Neural cell (in vitro differentiated cells): Measurements from ENCODE around the gene OSBPL9. TPM values are rescaled to one million over a fixed set of nuclear protein-coding genes. Genes with fewer than 3 reads are reported as not detected.

Source experiments
- H2AFZ ChIP-seq: fragments of 200-600, 300-800 bp; sonication (generic), shearing (Covaris generic); 2 replicates; pipeline ENCODE4 v1.6.0; 2014; ENCODE audit warnings: low read depth, mild to moderate bottlenecking, antibody characterized with exemption, low read length, moderate library complexity
- H3F3A ChIP-seq: fragments of 200-600 bp; shearing (Covaris generic); 2 replicates; pipeline ENCODE4 v1.6.1; 2016; ENCODE audit warnings: mild to moderate bottlenecking, moderate library complexity, mixed read lengths, antibody characterized with exemption, low read length; ENCODE audit not compliant: insufficient read depth, poor library complexity, severe bottlenecking
- H3K27ac ChIP-seq: fragments of 200-600, 300-800 bp; sonication (generic), shearing (Covaris generic); 2 replicates; pipeline ENCODE4 v1.5.1; 2014; ENCODE audit warnings: mild to moderate bottlenecking, low read length, moderate library complexity
- H3K27me3 ChIP-seq: fragments of 300-800, 200-600 bp; sonication (generic), shearing (Covaris generic); 2 replicates; pipeline ENCODE4 v1.6.0; 2014; ENCODE audit warnings: mild to moderate bottlenecking, low read depth, low read length, moderate library complexity; ENCODE audit not compliant: insufficient read depth
- H3K36me3 ChIP-seq: fragments of 300-800, 200-600 bp; sonication (generic), shearing (Covaris generic); 2 replicates; pipeline ENCODE4 v1.5.1; 2014; ENCODE audit warnings: mild to moderate bottlenecking, antibody characterized with exemption, low read length, moderate library complexity; ENCODE audit not compliant: insufficient read depth
- H3K4me2 ChIP-seq: fragments of 300-800, 200-600 bp; sonication (generic), shearing (Covaris generic); 2 replicates; pipeline ENCODE4 v1.6.0; 2014; ENCODE audit warnings: mild to moderate bottlenecking, low read length
- H3K4me3 ChIP-seq: fragments of 300-800, 200-600 bp; sonication (generic), shearing (Covaris generic); 2 replicates; pipeline ENCODE4 v1.5.1; 2014; ENCODE audit warnings: mild to moderate bottlenecking, low read length, moderate library complexity
- H3K79me2 ChIP-seq: fragments of 200-600 bp; shearing (Covaris generic); replicated peaks from 2 replicates; pipeline ENCODE4 v1.6.0; 2014; ENCODE audit warnings: mild to moderate bottlenecking, low read length, moderate library complexity; ENCODE audit not compliant: insufficient read depth
- H3K9ac ChIP-seq: fragments of 300-800, 200-600 bp; sonication (generic), shearing (Covaris generic); 2 replicates; pipeline ENCODE4 v1.6.1; 2016; ENCODE audit warnings: mild to moderate bottlenecking, low read length, mixed read lengths
- H3K9me2 ChIP-seq: fragments of 200-600 bp; shearing (Covaris generic); 2 replicates; pipeline ENCODE4 v1.6.1; 2016; ENCODE audit warnings: mild to moderate bottlenecking, low read length, mixed read lengths; ENCODE audit not compliant: insufficient read depth
- H3K9me3 ChIP-seq: fragments of 200-600, 300-800 bp; sonication (generic), shearing (Covaris generic); 2 replicates; pipeline ENCODE4 v1.6.1; 2016; ENCODE audit warnings: mild to moderate bottlenecking, mixed run types, low read length, moderate library complexity, mixed read lengths
- H4K20me1 ChIP-seq: fragments of 200-600 bp; shearing (Covaris generic); 2 replicates; pipeline ENCODE4 v1.6.1; 2016; ENCODE audit warnings: mild to moderate bottlenecking, mixed run types; ENCODE audit not compliant: insufficient read depth
- EP300 ChIP-seq: fragments of 450-650 bp; conservative IDR thresholded peaks from 2 replicates; pipeline ENCODE4 v1.6.1; 2014; ENCODE audit warnings: antibody characterized with exemption, mild to moderate bottlenecking, moderate library complexity; ENCODE audit not compliant: poor library complexity, severe bottlenecking
- EZH2 ChIP-seq: fragments of 200-600, 300-800 bp; shearing (Covaris generic), sonication (generic); IDR thresholded peaks from 2 replicates; pipeline ENCODE4 v1.6.1; 2014; ENCODE audit warnings: antibody characterized with exemption, low read length, borderline replicate concordance, mild to moderate bottlenecking; ENCODE audit not compliant: insufficient read depth, poor library complexity, severe bottlenecking
- MXI1 ChIP-seq: fragments of 450-650 bp; conservative IDR thresholded peaks from 2 replicates; pipeline ENCODE4 v1.6.1; 2014; ENCODE audit warnings: antibody characterized with exemption, mild to moderate bottlenecking; ENCODE audit not compliant: poor library complexity, severe bottlenecking
- POLR2AphosphoS5 ChIP-seq: IDR thresholded peaks from 2 replicates; pipeline ENCODE4 v1.6.1; 2012
- RAD21 ChIP-seq: fragments of 450-650 bp; conservative IDR thresholded peaks from 2 replicates; pipeline ENCODE4 v1.6.1; 2014; ENCODE audit warnings: antibody characterized with exemption, mild to moderate bottlenecking, moderate library complexity
- REST ChIP-seq: IDR thresholded peaks from 2 replicates; pipeline ENCODE4 v1.6.1; 2012; ENCODE audit warnings: borderline replicate concordance
- SMC3 ChIP-seq: fragments of 450-650 bp; conservative IDR thresholded peaks from 2 replicates; pipeline ENCODE4 v1.6.1; 2014; ENCODE audit warnings: antibody characterized with exemption, mild to moderate bottlenecking, moderate library complexity; ENCODE audit not compliant: poor library complexity
- TAF1 ChIP-seq: IDR thresholded peaks from 2 replicates; pipeline ENCODE4 v1.6.1; 2012; ENCODE audit warnings: low read depth
- polyA plus RNA-seq: library from polyadenylated mRNA; depleted of rRNA; stranded (reverse); fragments of >200 nt; gene quantifications from 2 replicates; pipeline ENCODE4 v1.2.3, GENCODE V29; 2014
- TF ChIP-seq, protein P1 (sequence below): fragments of 450-650 bp; IDR thresholded peaks from 2 replicates; pipeline ENCODE4 v1.5.1; 2014; ENCODE audit warnings: antibody characterized with exemption, mild to moderate bottlenecking, moderate library complexity; ENCODE audit not compliant: poor library complexity, severe bottlenecking

OSBPL9 gene
- polyA plus RNA-seq, 1 donor from 2014 or later = 117 TPM

GRCh38 chr1:51568231-51568935 is 48.5 kb upstream of the OSBPL9 start:
- Histone ChIP-seq H3K9me3 (no peaks in the 10 kb centered on the region), H2AFZ (no peak overlapping the region), H3K27me3 (no peaks in the 10 kb centered on the region), H3K9me2 (no peaks in the 10 kb centered on the region), H3K79me2 (no peaks in the 10 kb centered on the region), H3K36me3 (no peaks in the 10 kb centered on the region), H4K20me1 (no peaks in the 10 kb centered on the region), H3K4me3 (no peak overlapping the region), H3K4me2 (no peak overlapping the region), H3K27ac (no peak overlapping the region), H3K9ac (no peak overlapping the region), H3F3A (no peaks in the 10 kb centered on the region)
- TF ChIP-seq RAD21 = no peak
- TF ChIP-seq, protein P1, sequence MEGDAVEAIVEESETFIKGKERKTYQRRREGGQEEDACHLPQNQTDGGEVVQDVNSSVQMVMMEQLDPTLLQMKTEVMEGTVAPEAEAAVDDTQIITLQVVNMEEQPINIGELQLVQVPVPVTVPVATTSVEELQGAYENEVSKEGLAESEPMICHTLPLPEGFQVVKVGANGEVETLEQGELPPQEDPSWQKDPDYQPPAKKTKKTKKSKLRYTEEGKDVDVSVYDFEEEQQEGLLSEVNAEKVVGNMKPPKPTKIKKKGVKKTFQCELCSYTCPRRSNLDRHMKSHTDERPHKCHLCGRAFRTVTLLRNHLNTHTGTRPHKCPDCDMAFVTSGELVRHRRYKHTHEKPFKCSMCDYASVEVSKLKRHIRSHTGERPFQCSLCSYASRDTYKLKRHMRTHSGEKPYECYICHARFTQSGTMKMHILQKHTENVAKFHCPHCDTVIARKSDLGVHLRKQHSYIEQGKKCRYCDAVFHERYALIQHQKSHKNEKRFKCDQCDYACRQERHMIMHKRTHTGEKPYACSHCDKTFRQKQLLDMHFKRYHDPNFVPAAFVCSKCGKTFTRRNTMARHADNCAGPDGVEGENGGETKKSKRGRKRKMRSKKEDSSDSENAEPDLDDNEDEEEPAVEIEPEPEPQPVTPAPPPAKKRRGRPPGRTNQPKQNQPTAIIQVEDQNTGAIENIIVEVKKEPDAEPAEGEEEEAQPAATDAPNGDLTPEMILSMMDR = no peak
- no peak for TF ChIP-seq TAF1
- no peak for TF ChIP-seq POLR2AphosphoS5
- TF ChIP-seq MXI1 = no peak
- no peak for TF ChIP-seq SMC3
- no peak for TF ChIP-seq REST
- TF ChIP-seq EP300 = no peak

GRCh38 chr1:51569284-51570062 is 47.4 kb upstream of the OSBPL9 start:
- Histone ChIP-seq H3K4me2 (no peak overlapping the region), H3K4me3 (no peak overlapping the region), H3K27ac (no peak overlapping the region), H4K20me1 (no peaks in the 10 kb centered on the region), H3K27me3 (no peaks in the 10 kb centered on the region), H3K9ac (no peak overlapping the region), H2AFZ (no peak overlapping the region), H3K36me3 (no peaks in the 10 kb centered on the region), H3K9me3 (no peaks in the 10 kb centered on the region), H3K79me2 (no peaks in the 10 kb centered on the region), H3F3A (no peaks in the 10 kb centered on the region), H3K9me2 (no peaks in the 10 kb centered on the region)
- TF ChIP-seq MXI1 = no peak
- no peak for TF ChIP-seq REST
- TF ChIP-seq, protein P1 = peak; percentile 35
- no peak for TF ChIP-seq EZH2
- TF ChIP-seq POLR2AphosphoS5 = no peak
- no peak for TF ChIP-seq EP300
- TF ChIP-seq RAD21 = peak; percentile 18
- no peak for TF ChIP-seq TAF1
- TF ChIP-seq SMC3 = no peak
